NCI-H748 (cell line): ENCODE data around the gene LRRC61.
A peak's percentile ranks its signal among the peaks of the same experiment; 100 is the strongest.

Experiments used
- DNase-seq: peaks from one replicate; lab custom pipeline; 2025; ENCODE audit not compliant: unreplicated experiment; lab: John Stamatoyannopoulos, UW

Gene LRRC61

GRCh38 chr7:150351587-150352194 lies 28.5 kb downstream of the LRRC61 start:
- DNase-seq = no peak

GRCh38 chr7:150355666-150356059 lies 32.5 kb downstream of the LRRC61 start:
- DNase-seq = no peak

- DNase-seq = peak; percentile 37
These were observed 33.2 kb downstream of the LRRC61 start for GRCh38 chr7:150356265-150356897.

- DNase-seq = peak; percentile 15
These were observed 34.1 kb downstream of the LRRC61 start for GRCh38 chr7:150357270-150357669.

GRCh38 chr7:150357771-150358427 lies 34.7 kb downstream of the LRRC61 start:
- no peak for DNase-seq

GRCh38 chr7:150358433-150358832 lies 35.3 kb downstream of the LRRC61 start:
- no peak for DNase-seq

- DNase-seq = no peak
These were observed 36.0 kb downstream of the LRRC61 start for GRCh38 chr7:150358988-150359621.

- DNase-seq = no peak
These were observed 36.6 kb downstream of the LRRC61 start for GRCh38 chr7:150359622-150360362.

- DNase-seq = no peak
These were observed 37.4 kb downstream of the LRRC61 start for GRCh38 chr7:150360363-150361058.

- DNase-seq = no peak
These were observed 38.2 kb downstream of the LRRC61 start for GRCh38 chr7:150361402-150361801.

GRCh38 chr7:150361807-150362621 lies 38.9 kb downstream of the LRRC61 start:
- DNase-seq = no peak

GRCh38 chr7:150363370-150363769 lies 40.2 kb downstream of the LRRC61 start:
- DNase-seq = no peak

- no peak for DNase-seq
These were observed 40.7 kb downstream of the LRRC61 start for GRCh38 chr7:150363872-150364271.

- no peak for DNase-seq
These were observed 42.0 kb downstream of the LRRC61 start for GRCh38 chr7:150365194-150365593.

GRCh38 chr7:150365673-150366398 lies 42.7 kb downstream of the LRRC61 start:
- DNase-seq = no peak

GRCh38 chr7:150367677-150368095 lies 44.5 kb downstream of the LRRC61 start:
- DNase-seq = no peak

- DNase-seq = peak; percentile 94
These were observed 45.1 kb downstream of the LRRC61 start, which contains the start of gene REPIN1 for GRCh38 chr7:150368096-150368883. Gene REPIN1 (plus strand): TSS chr7:150368822. CDS start chr7:150369712, 890 bp downstream.
